Left colon (tissue), 2 donors: ENCODE results near the gene NOSIP. TPM values are rescaled to one million over a fixed set of nuclear protein-coding genes. Genes with fewer than 3 reads are reported as not detected.
A peak's percentile ranks its signal among the peaks of the same experiment; 100 is the strongest.

Experiments
- ATAC-seq: fragments of 200-7000 bp; cut with Tn5 transposase; one replicate; pipeline ENCODE4 v1.9.1; 2020; ENCODE audit warnings: mild to moderate bottlenecking, moderate library complexity
- DNase-seq, 2 donors: peaks; one replicate each; pipeline ENCODE4 v3.0.0-alpha.2; 2020
- intact Hi-C, 2 donors: fragments of 100-400 bp; cut with DNase I in 1 of 2; cut with micrococcal nuclease in 1 of 2; formaldehyde crosslinking; loops; one replicate each; pipeline versions ENCODE4 v1.11.2 to v1.14.0; 2022; cut with DNase I, micrococcal nuclease
- total RNA-seq, 2 donors: library from RNA; stranded (reverse); fragmentation: NEBNext Ultra II Directional; extraction: Animal tissue kit (Norgen Biotek cat#: 25700); gene quantifications; one replicate each; pipeline ENCODE4 v1.2.1, GENCODE V29; 2021
- donor health status: DM: no; HTN: no; CAD: no.
- donor health status: DM: yes; HTN: yes; CAD: no.

Gene NOSIP
- total RNA-seq, 2 donors from 2014 or later = 62.8 to 66.4 TPM

DNA sequence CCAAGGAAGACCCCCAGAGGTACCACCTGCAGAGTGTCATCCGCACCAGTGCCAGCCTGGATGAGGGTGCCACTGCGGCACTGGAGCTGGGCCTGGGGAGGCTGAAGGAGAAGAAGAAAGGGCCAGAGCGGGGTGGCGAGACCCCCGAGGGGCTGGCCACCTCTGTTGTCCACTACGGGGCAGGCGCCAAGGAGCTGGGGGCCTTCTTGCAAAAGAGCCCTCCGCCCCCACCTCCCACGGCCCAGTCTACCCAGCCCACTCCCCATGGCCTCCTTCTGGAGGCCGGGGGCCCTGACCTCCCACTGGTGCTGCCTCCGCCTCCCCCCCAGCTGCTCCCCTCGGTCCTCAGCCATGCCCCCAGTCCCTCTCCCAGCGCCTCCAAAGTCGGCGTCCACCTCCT is 16.1 kb upstream of the NOSIP start:
- intact Hi-C loops = no loop called here
- ATAC-seq (no peak), DNase-seq (no peak)

- intact Hi-C loops = no loop called here
- peak in 1 of 2 donors; percentile 11 for DNase-seq
- no peak for ATAC-seq
Measured at GRCh38 chr19:49595819-49596404, 15.6 kb upstream of the NOSIP start.

- no peak for ATAC-seq
- intact Hi-C loops = loop anchor here in 1 of 2 donors (5.0 kb wide), 1 partner anchor 42 kb away; no protein-coding TSS in a partner anchor
Measured at GRCh38 chr19:49594993-49595818, 14.8 kb upstream of the NOSIP start.

DNA sequence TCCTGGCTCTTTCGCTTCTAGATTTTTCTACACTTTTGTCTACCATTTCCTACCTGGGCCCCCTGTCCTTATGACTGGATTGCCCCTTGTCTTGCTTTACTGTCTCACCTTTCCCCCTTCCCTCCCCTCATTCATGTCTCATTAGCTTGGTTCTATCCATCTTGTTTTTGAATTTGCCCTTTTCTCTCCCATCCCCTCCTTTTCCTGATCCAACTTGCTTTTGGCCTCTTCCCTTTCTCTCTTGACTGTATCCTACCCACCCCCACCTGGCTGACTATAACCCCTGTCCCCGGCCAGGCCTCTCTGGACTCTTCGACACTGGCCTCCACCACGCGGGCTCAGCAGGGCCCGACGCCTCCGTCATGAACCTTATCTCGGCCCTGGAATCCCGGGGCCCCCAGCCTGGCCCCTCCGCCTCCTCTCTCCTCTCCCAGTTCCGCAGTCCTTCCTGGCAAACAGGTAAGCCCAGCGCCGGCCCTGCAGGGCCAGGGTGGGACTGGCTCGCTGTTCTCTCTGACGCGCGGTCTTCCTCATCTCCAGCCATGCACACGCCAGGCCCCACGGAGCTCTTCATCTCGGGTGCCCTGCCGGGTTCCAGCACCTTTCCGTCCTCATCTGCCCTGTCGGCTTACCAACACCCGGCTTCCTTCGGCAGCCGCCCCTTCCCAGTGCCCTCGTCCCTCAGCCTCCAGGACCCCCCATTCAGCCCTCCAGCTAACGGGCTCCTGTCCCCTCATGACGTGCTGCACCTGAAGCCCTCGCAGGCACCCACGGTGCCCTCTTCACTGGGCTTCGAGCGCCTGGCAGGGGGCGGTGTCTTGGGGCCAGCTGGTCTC is 14.0 kb upstream of the NOSIP start:
- intact Hi-C loops = loop anchor here in 1 of 2 donors (5.0 kb wide), 1 partner anchor 43 kb away; no protein-coding TSS in a partner anchor
- DNase-seq (peak in 1 of 2 donors; percentile 11), ATAC-seq (no peak)

More at GRCh38 chr19:49594993-49595818, 14.8 kb upstream of the NOSIP start:
- DNase-seq = no peak

GRCh38 chr19:49593233-49594113 is 13.1 kb upstream of the NOSIP start:
- intact Hi-C loops = loop anchor here in 1 of 2 donors (5.0 kb wide), 1 partner anchor 44 kb away; no protein-coding TSS in a partner anchor
- DNase-seq (peak; percentile 96 to 97), ATAC-seq (peak; percentile 61)

DNA sequence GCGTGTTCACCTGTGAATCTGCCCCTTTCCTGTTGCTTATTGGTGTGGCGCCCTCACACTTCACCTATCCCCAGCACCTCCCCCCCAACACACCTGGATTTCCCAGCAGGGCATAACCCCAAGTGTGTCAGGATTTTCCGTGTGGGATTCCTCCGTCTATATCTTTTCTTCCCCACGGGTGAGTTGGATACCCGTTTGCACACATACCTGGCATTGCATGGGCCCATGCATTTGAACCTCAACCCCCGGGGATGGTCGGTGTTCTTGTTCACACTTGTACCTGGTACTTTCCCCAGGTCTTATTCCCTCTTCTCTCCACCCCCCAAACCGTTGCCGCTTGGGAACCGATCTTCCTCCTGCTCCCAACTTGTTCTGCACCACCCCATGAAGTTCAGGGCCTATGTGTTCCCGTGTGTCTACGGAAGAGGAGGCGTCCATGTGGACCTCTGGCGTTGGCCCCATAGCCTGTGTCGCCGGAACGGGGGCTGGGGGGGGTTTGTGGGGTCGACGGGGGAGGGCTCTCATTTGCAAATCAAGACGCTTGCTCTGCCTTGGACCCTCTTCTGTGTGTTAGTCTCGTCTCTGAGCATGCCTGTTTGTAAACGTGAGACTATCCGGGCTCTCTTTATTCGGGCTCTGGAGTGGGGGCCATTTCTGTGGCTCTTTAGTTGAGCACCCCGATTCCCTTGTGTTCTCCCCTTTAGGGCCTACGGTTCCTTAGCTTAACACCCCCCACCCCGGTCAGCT is 12.3 kb upstream of the NOSIP start:
- intact Hi-C loops = loop anchor here in 1 of 2 donors (5.0 kb wide), 1 partner anchor 45 kb away; no protein-coding TSS in a partner anchor
- DNase-seq (peak; percentile 36 to 51), ATAC-seq (no peak)

DNA sequence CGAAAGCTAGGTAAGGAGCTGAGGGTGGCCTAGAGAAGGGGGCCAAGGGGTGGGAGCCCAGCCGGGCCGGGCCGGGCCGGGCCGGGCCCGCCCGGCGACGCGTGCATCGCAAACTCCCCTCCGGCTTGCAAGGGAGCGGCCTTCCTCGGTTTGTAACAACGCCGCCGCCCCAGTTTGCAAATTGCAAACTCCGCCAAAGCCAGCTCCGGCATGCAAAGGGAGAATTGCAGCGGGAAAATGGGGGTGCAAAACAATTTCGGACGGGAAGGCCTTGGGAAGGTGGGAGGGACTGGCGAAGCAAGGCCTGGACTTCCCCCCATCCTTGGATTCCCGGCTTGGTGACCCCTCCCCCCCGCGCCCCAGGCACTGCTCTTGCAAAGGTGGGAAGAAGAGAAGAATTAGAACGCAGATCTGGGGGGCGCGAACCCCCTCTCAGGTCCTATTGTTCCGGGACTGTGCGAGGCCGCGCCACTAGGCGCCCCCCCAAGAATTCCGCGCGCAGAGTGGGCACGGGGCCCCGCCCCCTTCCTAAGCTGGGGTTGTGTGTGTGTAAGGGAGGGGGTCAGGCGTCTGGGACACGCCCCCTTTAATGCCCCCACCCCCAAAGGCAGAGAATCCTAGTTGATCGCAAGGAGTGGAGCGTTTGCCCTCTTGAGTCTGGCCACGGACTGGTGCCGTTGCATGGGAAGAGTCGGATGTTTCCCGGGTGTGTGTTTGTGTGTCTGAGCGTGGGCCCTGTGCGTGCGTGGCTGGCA is 11.6 kb upstream of the NOSIP start:
- intact Hi-C loops = loop anchor here in 1 of 2 donors (5.0 kb wide), 1 partner anchor 45 kb away; no protein-coding TSS in a partner anchor
- peak; percentile 5 for ATAC-seq
- peak; percentile 65 to 72 for DNase-seq

DNA sequence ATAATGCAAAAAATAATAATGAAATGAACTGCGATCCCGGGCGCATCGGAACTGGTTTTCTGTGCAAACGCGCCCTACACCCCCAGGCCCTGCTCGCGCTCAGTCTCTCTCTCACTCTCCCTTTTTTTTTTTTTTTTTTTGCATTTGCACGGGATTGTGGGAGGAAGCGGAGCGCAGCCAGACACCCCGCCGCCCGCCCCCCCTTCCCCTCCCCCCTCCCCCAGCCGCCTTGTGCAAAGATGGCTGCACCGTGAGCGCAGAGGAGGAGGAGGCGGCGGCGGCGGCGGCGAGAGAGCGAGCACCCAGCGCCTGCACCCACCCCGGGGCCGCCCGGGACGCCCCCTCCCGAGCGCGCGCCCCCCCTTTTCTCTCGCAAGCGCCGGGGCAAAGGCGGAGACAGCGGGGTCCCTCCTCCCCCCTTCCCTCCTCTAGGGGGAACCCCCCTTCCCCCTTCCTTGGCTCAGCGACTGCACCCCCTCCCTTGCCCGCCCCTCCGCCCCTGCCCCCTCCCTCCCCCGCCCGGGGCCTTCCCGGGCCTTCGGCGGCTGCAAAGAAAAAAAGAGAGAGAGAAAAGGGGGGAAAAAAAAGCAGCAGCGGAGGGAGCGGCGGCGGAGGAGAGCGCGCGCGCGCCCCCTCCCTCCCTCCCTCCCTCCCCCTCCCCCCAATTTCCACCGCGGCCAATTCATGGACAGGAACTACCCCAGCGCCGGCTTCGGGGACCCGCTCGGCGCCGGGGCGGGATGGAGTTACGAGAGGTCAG is 10.8 kb upstream of the NOSIP start, which contains the start of gene PRR12:
TSS of gene PRR12 (plus strand) at position 212 of the 760 bp plus-strand sequence. CDS start at position 685, 473 bp downstream.
- DNase-seq = peak; percentile 69 to 71
- ATAC-seq = peak; percentile 51
- intact Hi-C loops = loop anchor here in 1 of 2 donors (5.0 kb wide), 1 partner anchor 46 kb away; no protein-coding TSS in a partner anchor

GRCh38 chr19:49590071-49590970 is 10.0 kb upstream of the NOSIP start:
- DNase-seq (peak; percentile 98 to 99), ATAC-seq (peak; percentile 78)
- intact Hi-C loops = loop anchor here in 1 of 2 donors (5.0 kb wide), 1 partner anchor 47 kb away; no protein-coding TSS in a partner anchor

GRCh38 chr19:49589502-49589905 is 9.1 kb upstream of the NOSIP start:
- ATAC-seq (peak; percentile 2), DNase-seq (no peak)
- intact Hi-C loops = no loop called here

GRCh38 chr19:49588365-49589122 is 8.2 kb upstream of the NOSIP start:
- no peak for ATAC-seq
- no peak for DNase-seq
- intact Hi-C loops = no loop called here

DNA sequence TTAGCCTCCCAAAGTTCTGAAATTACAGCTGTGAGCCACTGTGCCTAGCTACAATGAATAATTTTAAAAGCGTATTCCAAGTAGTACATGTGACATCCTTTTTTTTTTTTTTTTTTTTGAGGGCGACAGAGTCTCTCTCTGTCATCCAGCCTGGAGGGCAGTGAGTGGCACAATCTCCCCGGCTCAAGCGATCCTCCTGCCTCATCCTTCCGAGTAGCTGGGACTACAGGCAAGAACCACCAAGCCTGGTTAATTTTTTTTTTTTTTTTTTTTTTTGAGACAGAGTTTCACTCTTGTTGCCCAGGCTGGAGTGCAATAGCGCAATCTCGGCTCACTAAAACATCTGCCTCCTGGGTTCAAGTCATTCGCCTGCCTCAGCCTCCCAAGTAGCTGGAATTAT is 6.9 kb upstream of the NOSIP start:
- ATAC-seq = no peak
- intact Hi-C loops = no loop called here
- no peak for DNase-seq

GRCh38 chr19:49585023-49585422 is 4.7 kb upstream of the NOSIP start:
- DNase-seq = no peak
- intact Hi-C loops = no loop called here
- no peak for ATAC-seq

- ATAC-seq (no peak), DNase-seq (no peak)
- intact Hi-C loops = no loop called here
Measured at GRCh38 chr19:49583239-49583638, 2.9 kb upstream of the NOSIP start.
